Measurements from ENCODE around the gene RTL10.
A peak's percentile ranks its signal among the peaks of the same experiment; 100 is the strongest.

The RTL10 gene

DNA sequence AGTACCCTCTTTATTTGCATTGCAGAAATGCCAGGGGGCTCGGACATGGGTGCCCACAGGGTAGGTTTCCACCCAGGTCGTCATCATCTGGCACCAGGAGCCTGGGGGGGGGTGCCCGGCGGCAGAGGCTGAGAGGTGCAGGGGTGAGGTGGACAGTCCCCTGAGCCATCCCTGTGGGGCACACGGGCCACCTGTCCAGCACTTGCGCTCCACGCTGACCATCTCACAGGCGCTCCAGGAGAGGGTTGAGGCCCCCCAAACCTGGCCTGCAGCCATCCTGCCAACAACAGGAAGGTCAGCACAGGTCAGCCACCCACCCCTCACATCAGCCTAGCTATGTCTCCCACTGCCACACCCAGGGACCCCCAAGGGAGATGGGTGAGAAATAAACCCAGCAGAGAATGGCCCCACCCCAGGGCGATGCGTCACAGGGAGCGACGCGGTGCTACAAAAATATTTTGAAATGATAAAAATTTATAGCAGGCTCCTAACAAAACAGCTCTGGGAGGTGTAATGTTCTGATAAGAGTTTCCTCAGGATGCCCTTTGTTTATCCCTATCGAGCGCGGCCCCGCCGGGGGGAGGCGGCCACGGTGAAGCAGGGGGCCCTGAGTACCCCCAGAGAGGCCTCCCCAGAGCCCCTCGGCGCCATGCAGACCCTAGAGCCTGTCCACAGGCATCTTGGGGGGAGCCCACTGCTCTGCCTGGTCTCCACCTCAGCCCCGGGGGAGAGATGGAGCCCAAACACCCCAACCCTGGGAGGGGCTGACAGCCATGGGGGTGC lies 21.0 kb upstream of the RTL10 start:
- no peak for DNase-seq

DNA sequence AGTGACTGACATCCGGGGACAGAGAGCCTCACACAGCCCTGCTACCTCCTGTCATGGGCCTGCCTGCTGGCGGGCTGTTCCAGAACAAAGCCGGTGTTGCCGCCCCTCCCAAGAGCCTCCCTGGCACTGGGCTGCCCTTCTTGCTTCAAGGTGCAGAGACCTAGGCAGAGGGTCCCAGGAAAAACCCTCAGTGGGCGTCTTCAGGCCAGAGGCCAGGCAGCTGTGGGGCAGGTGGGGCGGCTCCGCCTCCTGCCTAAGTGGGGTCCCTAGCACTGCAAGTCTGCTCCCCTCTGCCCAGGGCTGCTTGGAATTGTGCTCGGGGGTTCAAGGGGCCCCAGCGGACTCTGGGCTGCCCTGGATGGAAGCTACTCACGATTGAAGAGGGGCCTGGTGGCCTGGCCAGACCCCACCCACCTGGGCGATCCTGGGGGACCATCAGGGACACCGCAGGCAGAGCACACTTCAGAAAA lies 20.4 kb upstream of the RTL10 start:
- no peak for DNase-seq

DNA sequence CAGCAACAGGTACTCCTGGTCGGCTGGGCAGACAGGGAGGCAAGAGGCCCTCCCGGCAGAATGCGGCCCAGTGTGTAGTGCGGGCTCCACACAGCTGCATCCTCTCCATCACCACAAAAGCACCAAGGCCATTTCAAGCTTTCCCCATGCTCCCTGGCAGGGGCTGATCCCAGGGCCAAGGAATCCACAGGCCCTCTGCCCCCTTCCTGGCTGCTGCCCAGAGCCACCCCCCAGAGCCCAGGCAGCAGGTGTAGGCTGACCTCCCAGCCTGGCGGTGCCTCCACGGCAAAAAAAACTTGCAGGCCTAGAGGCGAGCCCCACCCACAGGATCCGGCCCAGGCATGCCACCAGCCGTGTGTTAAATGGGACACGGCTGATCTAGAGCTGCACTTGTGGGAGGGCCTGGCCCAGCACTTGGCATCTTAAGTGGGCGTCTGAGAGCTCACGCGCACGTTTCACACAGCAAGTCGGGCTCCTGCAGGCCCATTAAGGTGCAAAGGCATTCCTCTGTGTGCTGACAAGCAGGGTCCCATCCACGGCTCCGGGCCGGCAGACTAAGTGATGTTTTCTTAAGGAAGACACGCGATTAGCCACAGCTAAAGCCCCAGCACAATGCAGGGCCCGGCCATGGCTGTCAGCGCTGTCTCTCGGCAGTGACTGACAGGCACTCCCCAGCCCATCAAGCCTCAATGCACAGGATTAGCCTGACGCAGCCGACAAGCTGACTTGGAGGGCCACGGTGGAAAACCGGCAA lies 19.8 kb upstream of the RTL10 start:
- DNase-seq, result no peak

- DNase-seq, result no peak
Measured at GRCh38 chr22:19873960-19874306, 19.3 kb upstream of the RTL10 start.

DNA sequence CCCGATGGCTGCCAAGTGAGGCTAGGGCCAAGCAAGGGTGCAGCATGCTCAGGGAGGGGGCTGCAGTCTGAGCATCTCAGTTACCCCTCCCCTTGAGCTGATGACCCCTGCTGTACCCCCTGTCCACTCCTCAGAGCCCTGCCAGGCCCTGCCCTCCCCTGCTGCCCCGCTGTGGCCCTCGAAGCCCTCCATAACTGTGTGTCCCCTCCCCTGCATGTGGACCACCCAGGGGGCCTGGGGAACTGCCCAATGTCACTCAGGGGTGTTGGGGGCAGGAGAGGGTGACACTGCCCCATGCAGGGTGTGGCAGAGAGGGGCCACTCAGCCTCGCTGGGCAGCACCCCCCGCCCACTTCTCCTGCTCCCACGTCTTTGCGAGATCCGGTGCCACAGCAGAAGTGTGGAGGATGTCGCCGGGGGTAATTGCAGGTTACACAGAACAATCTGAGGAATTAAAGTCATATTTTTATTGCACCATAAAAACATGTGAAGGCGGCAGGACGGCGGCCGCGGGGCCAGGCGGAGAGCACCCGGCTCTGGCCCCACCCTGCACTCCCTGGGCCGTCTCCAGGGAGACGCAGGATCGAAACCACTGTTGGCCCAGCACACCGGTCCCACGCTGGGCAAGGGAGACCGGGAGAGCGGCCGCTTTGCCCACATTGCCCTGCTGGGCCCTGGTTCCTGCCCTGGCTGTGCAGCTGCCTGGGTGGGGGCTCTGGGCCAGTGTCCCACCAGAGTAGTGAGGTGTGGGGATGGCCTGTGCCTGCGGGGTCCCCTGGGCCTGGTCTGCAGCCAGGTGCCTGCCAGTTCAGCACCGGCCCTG lies 18.7 kb upstream of the RTL10 start:
- DNase-seq, result peak in 1 of 2 experiments; percentile 11

DNA sequence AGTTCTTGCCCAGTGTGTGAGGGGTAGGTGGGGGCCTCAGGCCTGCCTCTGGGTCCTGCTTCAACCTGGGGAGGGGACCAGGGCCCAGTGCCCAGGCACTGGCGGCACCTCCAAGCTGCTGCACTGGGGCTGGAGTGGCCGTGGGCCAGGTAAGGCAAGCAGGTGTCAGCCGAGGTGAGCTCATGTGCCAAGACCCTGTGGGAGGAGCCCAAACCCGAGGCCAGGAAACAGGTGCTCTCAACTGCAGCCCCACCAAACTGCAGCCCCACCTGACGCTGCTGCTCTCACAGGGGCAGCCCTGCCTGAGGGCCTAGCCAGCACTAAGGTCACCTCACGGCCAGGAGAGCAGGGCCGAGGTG lies 18.1 kb upstream of the RTL10 start:
- peak; percentile 51 to 79 for DNase-seq

GRCh38 chr22:19871845-19872778 lies 17.4 kb upstream of the RTL10 start:
- DNase-seq, result no peak

DNA sequence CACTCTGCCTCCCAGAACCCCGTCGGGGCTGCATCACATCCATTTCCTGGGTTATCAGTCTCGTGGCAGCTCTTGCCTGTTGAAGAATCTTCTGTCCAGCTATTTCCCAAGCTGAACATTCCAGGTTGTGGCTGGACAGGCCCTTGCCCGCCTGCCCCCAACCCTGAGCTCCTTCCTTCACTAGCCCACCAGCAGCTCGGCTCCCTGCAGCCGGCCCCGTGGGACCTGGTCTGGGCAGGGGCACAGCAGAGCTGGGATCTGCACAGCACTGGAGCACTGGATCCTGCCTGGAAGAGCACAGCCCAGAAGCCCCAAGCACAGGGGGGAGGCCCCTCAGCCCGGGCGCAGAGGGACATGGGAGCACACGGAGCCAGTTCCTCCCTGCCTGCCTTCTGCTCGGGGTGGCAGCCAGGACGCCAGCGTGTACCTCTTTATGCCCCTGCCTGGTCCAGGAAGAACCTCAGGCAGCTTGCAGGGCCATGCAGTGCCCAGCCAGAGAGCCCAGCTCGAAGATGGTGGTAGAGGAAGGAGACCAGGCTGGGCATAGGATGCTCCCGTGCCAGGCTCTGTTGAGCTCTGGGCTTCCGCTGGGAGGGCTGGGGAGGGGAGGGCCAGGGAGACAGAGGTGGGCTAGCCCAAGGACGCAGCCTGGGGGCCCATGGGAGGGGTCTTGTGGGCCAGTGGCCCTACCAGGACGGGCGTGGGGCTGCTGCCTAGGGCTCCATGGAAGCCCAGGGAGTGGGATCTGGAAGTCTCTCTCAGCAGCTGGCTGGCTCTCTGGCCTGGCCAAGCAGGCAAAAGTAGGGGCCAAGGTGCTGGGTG lies 16.6 kb upstream of the RTL10 start:
- DNase-seq, result no peak

GRCh38 chr22:19870153-19871022 lies 15.7 kb upstream of the RTL10 start:
- no peak for DNase-seq

DNA sequence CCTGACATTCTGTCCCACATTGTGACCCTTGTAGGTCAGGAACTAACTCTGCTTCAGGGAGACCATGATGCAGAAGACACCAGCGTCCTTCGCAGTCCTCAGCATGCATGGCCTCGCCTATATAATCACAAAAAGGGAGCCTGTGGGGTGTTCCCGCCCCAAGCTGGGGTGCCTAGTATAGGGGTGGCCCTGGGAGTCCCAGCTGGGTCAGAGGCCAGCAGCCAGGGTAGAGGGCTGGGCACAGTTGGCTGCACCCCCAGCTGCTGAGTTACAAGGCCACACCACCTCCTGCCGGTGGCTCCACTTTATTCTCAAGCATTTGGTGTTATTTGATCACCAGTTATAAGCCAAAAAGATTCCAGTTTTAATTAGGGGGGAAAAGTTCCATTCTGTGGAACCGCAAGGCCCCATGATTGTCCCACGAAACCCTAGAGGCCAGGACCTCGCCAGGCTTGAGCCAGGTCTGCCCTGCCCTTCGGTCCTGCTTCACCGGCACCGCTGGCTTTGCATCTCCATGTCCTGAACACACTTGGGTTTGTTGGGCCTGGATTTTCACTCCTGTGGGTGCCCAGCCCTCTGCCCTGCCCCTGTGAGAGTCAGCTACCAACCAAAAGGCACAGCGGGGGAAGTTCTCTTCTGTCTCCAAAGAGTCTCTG lies 15.0 kb upstream of the RTL10 start:
- no peak for DNase-seq

GRCh38 chr22:19868773-19869471 lies 14.2 kb upstream of the RTL10 start:
- DNase-seq, result no peak

DNA sequence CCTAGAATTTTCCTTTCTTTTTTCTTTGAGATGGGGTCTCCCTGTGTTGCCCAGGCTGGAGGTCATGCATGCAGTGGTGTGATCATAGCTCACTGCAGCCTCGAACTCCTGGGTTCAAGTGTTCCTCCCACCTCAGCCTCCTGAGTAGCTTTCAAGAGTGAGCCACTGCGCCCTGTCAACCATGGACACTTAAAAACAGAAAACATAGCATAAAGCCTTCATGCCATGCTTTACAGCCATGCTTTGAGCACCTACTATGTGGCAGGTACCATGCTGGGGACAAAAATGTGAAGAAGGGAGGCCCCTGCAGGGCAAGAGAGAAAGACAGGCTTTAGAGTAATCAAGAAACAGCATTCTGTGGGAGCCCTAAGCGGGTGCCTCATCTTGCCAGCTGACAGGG lies 13.7 kb upstream of the RTL10 start:
- DNase-seq, result no peak

- no peak for DNase-seq
Measured at GRCh38 chr22:19867617-19868016, 12.9 kb upstream of the RTL10 start.

GRCh38 chr22:19866665-19867009 lies 12.0 kb upstream of the RTL10 start:
- DNase-seq, result no peak

- DNase-seq, result no peak
Measured at GRCh38 chr22:19865141-19865829, 10.6 kb upstream of the RTL10 start.

- no peak for DNase-seq
Measured at GRCh38 chr22:19864538-19865106, 9.9 kb upstream of the RTL10 start.

- no peak for DNase-seq
Measured at GRCh38 chr22:19863571-19863970, 8.9 kb upstream of the RTL10 start.

DNA sequence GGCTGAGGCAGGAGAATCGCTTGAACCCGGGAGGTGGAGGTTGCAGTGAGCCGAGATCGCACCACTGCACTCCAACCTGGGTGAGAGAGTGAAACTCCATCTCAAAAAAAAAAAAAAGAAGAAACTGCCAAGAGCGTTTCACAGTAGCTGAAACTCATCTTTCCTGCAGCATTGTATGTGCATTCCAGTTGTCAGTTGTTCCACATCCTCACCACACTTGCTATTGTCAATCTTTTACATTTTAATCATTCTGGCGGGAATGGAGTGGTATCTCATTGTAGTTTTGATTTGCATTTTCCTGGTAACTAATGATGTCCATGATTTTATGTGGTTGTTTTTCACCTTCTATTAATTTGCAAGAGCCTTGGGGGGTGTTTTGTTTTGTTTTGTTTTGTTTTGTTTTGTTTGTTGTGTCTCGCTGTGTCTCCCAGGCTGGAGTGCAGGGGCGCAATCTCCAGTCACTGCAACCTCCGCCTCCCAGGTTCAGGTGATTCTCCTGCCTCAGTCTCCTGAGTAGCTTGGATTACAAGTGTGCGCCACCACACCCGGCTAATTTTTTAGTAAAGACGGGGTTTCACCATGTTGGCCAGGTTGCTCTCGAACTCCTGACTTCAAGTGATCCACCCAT lies 8.1 kb upstream of the RTL10 start:
- DNase-seq, result no peak
